Panc1 (cell line): Measurements from ENCODE around the gene SMIM38.

Experiments used
- CTCF ChIP-seq: fragments of 450-650 bp; IDR thresholded peaks from 2 replicates; pipeline ENCODE4 v1.5.1; 2017; ENCODE audit warnings: mild to moderate bottlenecking
- POLR2AphosphoS5 ChIP-seq: IDR thresholded peaks from 2 replicates; pipeline ENCODE4 v1.6.1; 2012; ENCODE audit warnings: mild to moderate bottlenecking, low read depth, low read length, moderate library complexity
- REST ChIP-seq, 2 experiments: IDR thresholded peaks; 2 replicates each; pipeline ENCODE4 v1.6.1; 2011 to 2012; ENCODE audit warnings: low read depth in 2 of 2, control low read depth in 1 of 2, low read length in 1 of 2, mild to moderate bottlenecking in 1 of 2, moderate library complexity in 1 of 2; ENCODE audit not compliant: insufficient read depth in 1 of 2
- SIN3A ChIP-seq: IDR thresholded peaks from 2 replicates; pipeline ENCODE4 v1.6.1; 2012; ENCODE audit warnings: low read depth, mild to moderate bottlenecking, low read length, moderate library complexity, borderline replicate concordance; ENCODE audit not compliant: insufficient read depth
- TCF7L2 ChIP-seq: IDR thresholded peaks from 2 replicates; pipeline ENCODE4 v1.6.1; 2011; ENCODE audit warnings: mild to moderate bottlenecking, low read depth, low read length, inconsistent platforms

- TF ChIP-seq POLR2AphosphoS5 (no peak), CTCF (no peak), REST (IDR thresholded peaks at IDR 0.05; ENCODE audit: insufficient read depth in 1 of 2, low read depth in 2 of 2, low read length in 1 of 2) (no peak), TCF7L2 (no peak), SIN3A (no peak)
Measured at GRCh38 chr11:69121621-69122325, 34.0 kb upstream of the SMIM38 start.
